PFSK-1 (cell line): ENCODE measurements around the gene ECEL1.

Experiments used
- FOXP2 ChIP-seq: optimal IDR thresholded peaks from 2 replicates; pipeline ENCODE3; 2011; ENCODE audit warnings: borderline replicate concordance, control low read depth, inconsistent platforms; ENCODE audit not compliant: insufficient read depth; ENCODE audit errors: extremely low read length, extremely low read depth
- POLR2AphosphoS5 ChIP-seq: IDR thresholded peaks from 2 replicates; pipeline ENCODE4 v1.6.1; 2012; ENCODE audit warnings: low read depth, mild to moderate bottlenecking, control low read depth, low read length, moderate library complexity
- SIN3A ChIP-seq: IDR thresholded peaks from 2 replicates; pipeline ENCODE4 v1.6.1; 2012; ENCODE audit warnings: mild to moderate bottlenecking, low read length, moderate library complexity, borderline replicate concordance; ENCODE audit not compliant: insufficient read depth
- TAF1 ChIP-seq: IDR thresholded peaks from 2 replicates; pipeline ENCODE4 v1.6.1; 2012; ENCODE audit warnings: low read length, control low read depth, borderline replicate concordance; ENCODE audit not compliant: insufficient read depth
- TF ChIP-seq, protein P1 (sequence below), 2 experiments: IDR thresholded peaks; 2 replicates each; pipeline versions ENCODE4 v1.6.1 to v1.8.0; 2011 to 2012; ENCODE audit warnings: low read depth in 2 of 2, low read length in 2 of 2, control low read depth in 1 of 2, inconsistent platforms in 1 of 2, mild to moderate bottlenecking in 1 of 2, moderate library complexity in 1 of 2; ENCODE audit not compliant: insufficient read depth in 1 of 2

Gene ECEL1

DNA sequence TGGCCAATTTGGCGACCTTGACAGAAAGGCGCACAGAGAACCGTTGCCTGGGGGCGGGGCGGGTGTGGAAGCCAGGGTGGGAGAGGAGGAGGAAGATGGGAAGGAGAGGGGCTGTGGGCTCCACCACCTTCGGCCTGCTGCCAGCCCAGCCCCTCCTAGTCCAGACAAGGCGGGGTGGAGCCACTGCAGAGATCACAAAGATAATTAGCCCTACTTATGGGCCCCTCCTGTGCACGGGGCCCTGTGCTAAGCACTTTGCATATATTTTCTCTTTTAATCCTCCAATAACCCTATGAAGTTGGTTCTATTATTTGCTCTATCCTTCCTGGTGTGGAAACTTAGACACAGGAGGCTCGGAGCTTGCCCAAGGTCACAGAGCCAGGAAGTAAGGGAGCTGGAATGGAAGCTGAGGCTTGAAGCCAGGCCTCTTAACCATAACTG, 13.7 kb upstream of the ECEL1 start:
- no peak for TF ChIP-seq TAF1
- TF ChIP-seq, protein P1, sequence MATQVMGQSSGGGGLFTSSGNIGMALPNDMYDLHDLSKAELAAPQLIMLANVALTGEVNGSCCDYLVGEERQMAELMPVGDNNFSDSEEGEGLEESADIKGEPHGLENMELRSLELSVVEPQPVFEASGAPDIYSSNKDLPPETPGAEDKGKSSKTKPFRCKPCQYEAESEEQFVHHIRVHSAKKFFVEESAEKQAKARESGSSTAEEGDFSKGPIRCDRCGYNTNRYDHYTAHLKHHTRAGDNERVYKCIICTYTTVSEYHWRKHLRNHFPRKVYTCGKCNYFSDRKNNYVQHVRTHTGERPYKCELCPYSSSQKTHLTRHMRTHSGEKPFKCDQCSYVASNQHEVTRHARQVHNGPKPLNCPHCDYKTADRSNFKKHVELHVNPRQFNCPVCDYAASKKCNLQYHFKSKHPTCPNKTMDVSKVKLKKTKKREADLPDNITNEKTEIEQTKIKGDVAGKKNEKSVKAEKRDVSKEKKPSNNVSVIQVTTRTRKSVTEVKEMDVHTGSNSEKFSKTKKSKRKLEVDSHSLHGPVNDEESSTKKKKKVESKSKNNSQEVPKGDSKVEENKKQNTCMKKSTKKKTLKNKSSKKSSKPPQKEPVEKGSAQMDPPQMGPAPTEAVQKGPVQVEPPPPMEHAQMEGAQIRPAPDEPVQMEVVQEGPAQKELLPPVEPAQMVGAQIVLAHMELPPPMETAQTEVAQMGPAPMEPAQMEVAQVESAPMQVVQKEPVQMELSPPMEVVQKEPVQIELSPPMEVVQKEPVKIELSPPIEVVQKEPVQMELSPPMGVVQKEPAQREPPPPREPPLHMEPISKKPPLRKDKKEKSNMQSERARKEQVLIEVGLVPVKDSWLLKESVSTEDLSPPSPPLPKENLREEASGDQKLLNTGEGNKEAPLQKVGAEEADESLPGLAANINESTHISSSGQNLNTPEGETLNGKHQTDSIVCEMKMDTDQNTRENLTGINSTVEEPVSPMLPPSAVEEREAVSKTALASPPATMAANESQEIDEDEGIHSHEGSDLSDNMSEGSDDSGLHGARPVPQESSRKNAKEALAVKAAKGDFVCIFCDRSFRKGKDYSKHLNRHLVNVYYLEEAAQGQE (IDR thresholded peaks at IDR 0.05; ENCODE audit: insufficient read depth in 1 of 2, low read depth in 2 of 2, low read length in 2 of 2), result no peak

DNA sequence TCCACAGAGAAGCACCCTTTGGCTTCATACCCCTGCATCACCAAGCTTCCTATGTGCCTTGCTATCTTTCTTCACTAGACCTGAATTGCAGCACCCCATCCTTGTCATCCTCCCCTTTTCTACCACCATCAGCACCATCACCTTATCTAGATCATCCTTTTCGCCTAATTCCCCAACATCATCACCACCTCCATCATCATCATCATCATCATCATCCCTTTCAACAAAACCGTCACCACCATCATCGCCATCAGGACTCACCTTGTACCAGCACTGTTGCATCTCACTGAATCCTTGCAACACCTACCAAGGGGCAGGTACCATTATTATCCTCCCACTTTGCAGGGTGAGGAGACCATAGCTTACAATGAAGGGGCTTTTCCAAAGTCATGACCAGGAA, 10.8 kb upstream of the ECEL1 start:
- TF ChIP-seq, protein P1 (IDR thresholded peaks at IDR 0.05; ENCODE audit: insufficient read depth in 1 of 2, low read depth in 2 of 2, low read length in 2 of 2), result no peak
- no peak for TF ChIP-seq TAF1
- TF ChIP-seq SIN3A, result no peak
- TF ChIP-seq POLR2AphosphoS5, result no peak
- no peak for TF ChIP-seq FOXP2

DNA sequence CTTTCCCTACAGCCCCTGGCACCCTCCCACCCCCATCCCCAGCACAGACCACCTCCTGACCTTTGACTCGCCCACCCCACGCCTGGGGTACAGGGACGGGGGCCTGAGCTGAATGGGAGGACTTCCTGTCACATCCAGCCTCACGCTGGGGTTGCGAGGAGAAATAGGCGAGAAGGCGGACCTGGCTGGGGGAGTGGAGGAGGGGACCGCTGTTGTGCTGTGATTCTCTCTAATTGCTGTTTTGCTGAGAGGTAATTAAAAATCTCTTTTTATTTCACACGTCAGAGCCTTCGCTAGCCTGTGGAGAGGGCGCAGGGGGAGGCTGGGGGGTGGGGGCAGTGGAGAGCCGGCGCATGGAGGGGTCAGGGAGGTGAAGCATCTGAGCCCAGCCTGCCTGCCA, 9.7 kb upstream of the ECEL1 start:
- TF ChIP-seq, protein P1 (IDR thresholded peaks at IDR 0.05; ENCODE audit: insufficient read depth in 1 of 2, low read depth in 2 of 2, low read length in 2 of 2), result no peak
- TF ChIP-seq POLR2AphosphoS5 (no peak), SIN3A (no peak), TAF1 (no peak), FOXP2 (no peak)

DNA sequence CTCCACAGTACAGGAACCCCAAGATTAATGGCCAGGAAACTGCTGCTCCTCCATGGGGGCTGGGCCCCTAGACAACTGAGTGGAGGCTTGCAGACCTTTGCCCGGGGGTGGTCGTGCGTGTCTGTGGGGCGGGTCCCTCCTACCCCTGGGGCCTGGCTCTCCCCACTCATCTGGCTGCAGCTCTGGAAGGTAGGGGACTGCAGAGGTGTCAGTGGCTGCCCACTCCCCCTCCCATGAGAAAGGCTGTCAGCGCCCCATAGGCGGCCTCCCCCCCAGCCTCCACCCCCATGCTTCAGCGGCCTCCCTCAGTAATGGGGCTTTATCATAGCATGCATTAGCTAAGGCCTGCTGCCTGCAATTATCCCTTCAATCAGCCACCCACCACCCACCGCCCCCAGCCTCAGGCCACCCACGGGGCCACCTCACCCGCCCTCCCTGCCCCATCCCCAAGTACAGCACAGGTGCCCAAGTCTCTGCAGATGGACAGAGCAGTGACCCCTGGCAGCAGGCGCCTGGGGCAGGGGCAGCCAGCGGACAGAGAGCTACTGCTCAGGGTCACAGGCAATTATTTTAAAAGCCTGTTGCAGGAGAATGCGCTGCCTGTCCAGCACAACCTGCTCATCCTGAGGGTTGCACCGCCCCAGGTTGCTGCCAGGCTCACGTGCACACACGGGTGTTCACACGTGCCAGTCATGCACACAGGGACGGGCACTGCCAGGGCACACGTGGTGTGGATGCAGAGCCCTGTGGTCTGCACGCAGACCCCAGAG, 9.1 kb upstream of the ECEL1 start:
- TF ChIP-seq, protein P1 (IDR thresholded peaks at IDR 0.05; ENCODE audit: insufficient read depth in 1 of 2, low read depth in 2 of 2, low read length in 2 of 2), result no peak
- no peak for TF ChIP-seq POLR2AphosphoS5
- TF ChIP-seq SIN3A, result no peak
- no peak for TF ChIP-seq FOXP2
- no peak for TF ChIP-seq TAF1

DNA sequence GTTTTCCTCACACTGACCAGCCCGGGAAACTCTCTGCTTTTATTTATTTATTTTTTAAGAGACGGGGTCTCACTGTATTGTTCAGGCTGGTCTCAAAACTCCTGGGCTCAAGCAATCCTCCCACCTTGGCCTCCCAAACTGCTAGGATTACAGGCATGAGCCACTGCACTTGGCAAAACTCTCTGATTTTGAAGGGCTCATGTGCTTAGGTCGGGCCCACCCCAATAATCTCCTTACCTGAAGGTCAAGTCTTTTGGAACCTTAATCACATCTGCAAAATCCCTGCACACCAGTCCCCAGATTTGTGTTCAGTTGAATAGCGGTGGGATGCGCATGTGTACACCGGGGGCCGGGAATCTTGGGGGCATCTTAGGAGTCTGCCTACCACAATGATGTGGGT, 7.7 kb upstream of the ECEL1 start:
- TF ChIP-seq TAF1, result no peak
- TF ChIP-seq SIN3A, result no peak
- TF ChIP-seq FOXP2, result no peak
